Fibroblast of skin of scalp (primary cell): ENCODE data around the gene RAMAC.
"Not testable (repeated sequence)": the region's sequence is repeated elsewhere in the genome, so short reads cannot be mapped to it uniquely, and the experiment has no call there.

Experiments
- DNase-seq: peaks from one replicate; pipeline ENCODE4 v3.0.0-alpha.2; 2013

RAMAC gene

GRCh38 chr15:82968066-82968465, 17.9 kb upstream of the RAMAC start:
- DNase-seq: peak; percentile 65

GRCh38 chr15:82969353-82969752, 16.7 kb upstream of the RAMAC start:
- no peak for DNase-seq

- no peak for DNase-seq
Observed at GRCh38 chr15:82970078-82970686, 15.8 kb upstream of the RAMAC start.

GRCh38 chr15:82970696-82971095, 15.3 kb upstream of the RAMAC start:
- DNase-seq: no peak

GRCh38 chr15:82971218-82971984, 14.6 kb upstream of the RAMAC start:
- DNase-seq: no peak

- DNase-seq: no peak
Observed at GRCh38 chr15:82972990-82973389, 13.0 kb upstream of the RAMAC start.

GRCh38 chr15:82977076-82977475, 8.9 kb upstream of the RAMAC start:
- DNase-seq: no peak

- DNase-seq: no peak
Observed at GRCh38 chr15:82978438-82978837, 7.6 kb upstream of the RAMAC start.

- DNase-seq: no peak
Observed at GRCh38 chr15:82979726-82980125, 6.3 kb upstream of the RAMAC start.

- no peak for DNase-seq
Observed at GRCh38 chr15:82980981-82981380, 5.0 kb upstream of the RAMAC start.

- DNase-seq: peak; percentile 6
Observed at GRCh38 chr15:82986442-82986780, 401 bp downstream of the RAMAC start.

- no peak for DNase-seq
Observed at GRCh38 chr15:82992436-82992998, 6.5 kb downstream of the RAMAC start.

- DNase-seq: no peak
Observed at GRCh38 chr15:82993144-82993543, 7.1 kb downstream of the RAMAC start.

- no peak for DNase-seq
Observed at GRCh38 chr15:82995076-82995475, 9.1 kb downstream of the RAMAC start.

GRCh38 chr15:82995938-82996337, 9.9 kb downstream of the RAMAC start:
- DNase-seq: no peak

GRCh38 chr15:82999426-82999825, 13.4 kb downstream of the RAMAC start:
- no peak for DNase-seq

GRCh38 chr15:82999905-83000671, 14.1 kb downstream of the RAMAC start:
- peak; percentile 65 for DNase-seq

- DNase-seq: not testable (repeated sequence)
Observed at GRCh38 chr15:83000672-83001031, 14.6 kb downstream of the RAMAC start.

- DNase-seq: peak; percentile 73
Observed at GRCh38 chr15:83010709-83011270, 24.8 kb downstream of the RAMAC start.

GRCh38 chr15:83011271-83012075, 25.5 kb downstream of the RAMAC start, which contains the start of gene C15orf40:
Gene C15orf40, minus strand, starts transcription at chr15:83011639. Its CDS starts 32 bp downstream, at chr15:83011607.
- DNase-seq: peak; percentile 92

GRCh38 chr15:83012076-83012426, 26.0 kb downstream of the RAMAC start:
- peak; percentile 35 for DNase-seq

- DNase-seq: no peak
Observed at GRCh38 chr15:83012636-83013035, 26.6 kb downstream of the RAMAC start.
